ENCODE data around the gene OR6Q1. TPM values are rescaled to one million over a fixed set of nuclear protein-coding genes. Genes with fewer than 3 reads are reported as not detected.
A peak's percentile ranks its signal among the peaks of the same experiment; 100 is the strongest.

OR6Q1 gene
- total RNA-seq, 1 donor from 2014 or later, result not detected

DNA sequence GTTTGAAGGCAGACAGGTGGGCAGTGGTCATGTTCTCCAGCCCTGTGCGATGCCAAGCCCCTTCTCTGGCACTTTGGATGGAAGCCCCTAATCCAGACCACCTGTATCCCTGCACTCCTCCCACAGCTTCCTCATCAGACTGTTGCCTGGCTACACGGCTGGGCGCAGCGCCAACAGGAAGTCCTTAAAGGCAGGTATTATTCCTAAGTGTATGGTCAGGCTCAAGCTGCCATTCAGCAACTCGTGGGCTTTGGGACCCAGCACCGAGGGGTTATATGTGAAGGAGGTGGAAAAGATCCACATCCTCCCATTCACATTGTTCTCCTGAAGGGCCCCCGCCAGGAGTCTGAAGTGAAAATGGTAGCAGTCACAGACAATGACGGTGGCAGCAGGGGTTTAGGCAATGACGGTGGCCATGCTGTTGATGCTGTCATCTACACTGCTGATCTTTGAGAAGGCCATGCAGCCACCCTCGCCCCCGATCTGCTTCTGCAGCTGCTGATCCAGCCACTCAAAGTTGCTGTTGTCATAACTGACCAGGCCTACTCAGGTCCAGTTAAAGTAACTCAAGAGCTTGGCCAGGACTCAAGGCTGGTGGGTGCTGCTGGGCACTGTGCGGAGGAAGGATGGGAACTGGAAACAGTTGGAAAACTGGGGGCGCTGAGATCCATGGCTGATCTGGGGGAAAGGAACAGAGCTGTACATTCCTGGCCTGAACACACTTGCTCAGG is 27.7 kb downstream of the OR6Q1 start:
- ATAC-seq, result peak; percentile 32 to 46
- Histone ChIP-seq H3K4me3 (no peak overlapping the region), H3K36me3 (no peaks in the 10 kb centered on the region), H3K27me3 (ENCODE audit: low read depth) (no peaks in the 10 kb centered on the region), H3K4me1 (peaks cover 13% of the 10 kb centered on the region), H3K27ac (peak overlapping the region; percentile 43), H3K9me3 (no peaks in the 10 kb centered on the region)
- DNase-seq, result peak; percentile 66
- TF ChIP-seq, protein P1, sequence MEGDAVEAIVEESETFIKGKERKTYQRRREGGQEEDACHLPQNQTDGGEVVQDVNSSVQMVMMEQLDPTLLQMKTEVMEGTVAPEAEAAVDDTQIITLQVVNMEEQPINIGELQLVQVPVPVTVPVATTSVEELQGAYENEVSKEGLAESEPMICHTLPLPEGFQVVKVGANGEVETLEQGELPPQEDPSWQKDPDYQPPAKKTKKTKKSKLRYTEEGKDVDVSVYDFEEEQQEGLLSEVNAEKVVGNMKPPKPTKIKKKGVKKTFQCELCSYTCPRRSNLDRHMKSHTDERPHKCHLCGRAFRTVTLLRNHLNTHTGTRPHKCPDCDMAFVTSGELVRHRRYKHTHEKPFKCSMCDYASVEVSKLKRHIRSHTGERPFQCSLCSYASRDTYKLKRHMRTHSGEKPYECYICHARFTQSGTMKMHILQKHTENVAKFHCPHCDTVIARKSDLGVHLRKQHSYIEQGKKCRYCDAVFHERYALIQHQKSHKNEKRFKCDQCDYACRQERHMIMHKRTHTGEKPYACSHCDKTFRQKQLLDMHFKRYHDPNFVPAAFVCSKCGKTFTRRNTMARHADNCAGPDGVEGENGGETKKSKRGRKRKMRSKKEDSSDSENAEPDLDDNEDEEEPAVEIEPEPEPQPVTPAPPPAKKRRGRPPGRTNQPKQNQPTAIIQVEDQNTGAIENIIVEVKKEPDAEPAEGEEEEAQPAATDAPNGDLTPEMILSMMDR (IDR thresholded peaks at IDR 0.05), result no peak
- intact Hi-C loops (cut with DNase I), result no loop called here

DNA sequence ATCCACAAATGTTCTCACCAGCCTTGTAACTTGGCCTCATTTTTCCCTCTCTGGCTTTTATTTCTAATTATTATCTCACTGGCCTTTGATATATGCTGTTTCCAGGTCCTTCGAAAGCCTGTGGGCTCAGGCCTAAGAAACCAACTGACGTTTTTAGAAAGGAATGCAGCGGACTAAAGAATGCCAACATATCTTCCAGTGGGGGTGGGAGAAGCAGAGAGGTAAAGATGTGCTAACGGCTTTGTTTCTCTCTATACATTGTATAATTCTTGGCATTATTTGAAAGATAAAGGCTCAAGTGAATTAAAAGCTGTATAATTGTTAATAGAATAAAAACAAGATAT is 28.2 kb downstream of the OR6Q1 start:
- Histone ChIP-seq H3K9me3 (no peaks in the 10 kb centered on the region), H3K27me3 (ENCODE audit: low read depth) (no peaks in the 10 kb centered on the region), H3K4me3 (no peak overlapping the region), H3K4me1 (peaks cover 13% of the 10 kb centered on the region), H3K36me3 (no peaks in the 10 kb centered on the region), H3K27ac (peak overlapping the region; percentile 43)
- no peak for DNase-seq
- ATAC-seq, result peak; percentile 48 to 65
- TF ChIP-seq, protein P1 (IDR thresholded peaks at IDR 0.05), result no peak
- intact Hi-C loops (cut with DNase I), result no loop called here

DNA sequence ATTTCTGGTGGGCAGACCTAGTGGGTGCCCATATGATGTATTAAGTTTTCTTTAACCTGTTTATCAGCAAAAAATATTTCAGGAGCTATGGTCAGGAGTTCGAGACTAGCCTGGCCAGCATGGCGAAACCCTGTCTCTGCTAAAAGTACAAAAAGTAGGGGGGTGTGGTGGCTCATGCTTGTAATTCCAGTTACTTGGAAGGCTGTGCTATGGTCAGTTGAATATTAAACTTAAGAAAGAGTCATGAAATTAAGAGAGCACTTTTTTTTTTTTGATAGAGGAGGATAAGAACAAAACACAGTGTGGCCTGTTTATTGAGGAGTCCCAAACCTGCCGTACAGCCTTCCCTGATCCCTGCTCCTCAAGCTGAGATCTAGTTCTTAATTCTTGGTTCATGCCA is 29.8 kb downstream of the OR6Q1 start:
- ATAC-seq (no peak), DNase-seq (no peak)
- no peak overlapping the region for H3K27ac ChIP-seq
- no peak overlapping the region for H3K4me3 ChIP-seq
- no peaks in the 10 kb centered on the region for H3K36me3 ChIP-seq
- H3K4me1 ChIP-seq, result peaks cover 13% of the 10 kb centered on the region
- intact Hi-C loops (cut with DNase I), result no loop called here
- H3K9me3 ChIP-seq, result no peaks in the 10 kb centered on the region
- TF ChIP-seq, protein P1 (IDR thresholded peaks at IDR 0.05), result no peak
- H3K27me3 ChIP-seq (ENCODE audit: low read depth), result no peaks in the 10 kb centered on the region

DNA sequence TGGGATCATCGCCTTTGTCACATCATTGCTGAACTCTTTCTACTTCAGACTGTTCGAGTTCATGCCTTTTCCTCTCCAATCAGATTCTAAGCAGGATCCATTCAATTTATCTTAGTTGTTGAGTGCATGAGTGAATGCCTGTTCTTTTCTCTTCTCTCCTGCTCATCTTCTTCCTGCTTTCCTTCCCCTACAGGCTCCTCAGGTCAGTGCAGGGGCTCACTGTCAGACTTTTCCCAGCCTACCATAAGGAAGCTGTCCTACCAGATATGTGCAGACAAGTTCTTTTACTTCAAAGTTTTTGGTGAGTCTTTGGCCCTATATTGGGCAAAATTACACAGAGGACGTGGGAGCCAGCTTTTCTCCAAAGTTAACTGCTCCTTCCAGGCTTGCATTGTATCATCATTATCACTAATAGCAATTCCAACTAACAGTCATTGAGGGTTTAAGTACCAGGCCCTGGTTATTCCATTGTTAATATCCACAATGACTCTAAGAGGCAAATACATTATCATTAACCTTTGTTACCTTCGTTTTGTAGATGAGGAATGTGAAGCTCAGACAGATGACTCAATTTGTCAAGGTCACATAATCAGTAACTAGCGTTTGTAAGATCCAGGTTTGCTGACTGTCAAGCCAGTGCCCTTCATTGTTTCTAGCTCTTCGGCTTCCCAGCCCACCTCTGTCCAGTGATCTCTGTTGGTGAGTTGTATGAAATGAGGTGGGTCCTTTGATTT is 30.4 kb downstream of the OR6Q1 start:
- DNase-seq (no peak), ATAC-seq (no peak)
- no peaks in the 10 kb centered on the region for H3K9me3 ChIP-seq
- TF ChIP-seq, protein P1 (IDR thresholded peaks at IDR 0.05), result no peak
- H3K36me3 ChIP-seq, result no peaks in the 10 kb centered on the region
- H3K27me3 ChIP-seq (ENCODE audit: low read depth), result no peaks in the 10 kb centered on the region
- no peak overlapping the region for H3K27ac ChIP-seq
- H3K4me3 ChIP-seq, result no peak overlapping the region
- intact Hi-C loops (cut with DNase I), result no loop called here
- H3K4me1 ChIP-seq, result peaks cover 13% of the 10 kb centered on the region

DNA sequence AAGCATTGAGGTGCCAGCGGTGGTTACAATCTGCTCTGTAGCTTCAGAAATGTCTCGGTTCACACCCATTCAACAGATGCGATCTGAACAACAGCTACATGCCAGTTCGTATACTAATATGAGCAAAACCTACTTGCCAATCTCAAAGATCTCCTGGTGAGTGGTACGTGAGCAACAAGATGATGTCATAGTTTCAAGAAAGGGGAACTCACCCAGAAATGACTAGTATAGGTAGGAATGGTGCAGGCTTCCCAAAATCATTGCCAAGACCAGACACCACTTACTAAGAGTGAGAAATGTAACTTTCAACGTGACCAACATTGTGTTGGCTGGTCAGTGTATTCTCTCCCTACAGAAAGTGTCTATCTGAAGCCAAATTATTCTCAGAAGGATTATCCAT is 31.1 kb downstream of the OR6Q1 start:
- no peak overlapping the region for H3K27ac ChIP-seq
- ATAC-seq, result no peak

More for the DNA sequence above, 31.1 kb downstream of the OR6Q1 start:
- H3K4me1 ChIP-seq, result peaks cover 13% of the 10 kb centered on the region
- no peaks in the 10 kb centered on the region for H3K27me3 ChIP-seq (ENCODE audit: low read depth)
- H3K9me3 ChIP-seq, result no peaks in the 10 kb centered on the region
- intact Hi-C loops (cut with DNase I), result no loop called here
- TF ChIP-seq, protein P1 (IDR thresholded peaks at IDR 0.05), result no peak
- no peaks in the 10 kb centered on the region for H3K36me3 ChIP-seq
- DNase-seq, result no peak
- H3K4me3 ChIP-seq, result no peak overlapping the region

Data from lower lobe of right lung (tissue), 2 donors.